Breast epithelium (tissue), 3 donors: ENCODE results near the gene DEXI.

Experiments used
- CTCF ChIP-seq, 3 donors: fragments of 450-650 bp; IDR thresholded peaks; one replicate each; pipeline ENCODE4 v1.5.1; 2016 to 2017; ENCODE audit warnings: antibody characterized with exemption in 3 of 3, mild to moderate bottlenecking in 3 of 3, moderate library complexity in 3 of 3
- POLR2AphosphoS5 ChIP-seq, 3 donors: sonication (generic); formaldehyde crosslinking; IDR thresholded peaks; one replicate each; pipeline ENCODE4 v1.6.1; 2017; ENCODE audit warnings: antibody characterized with exemption in 3 of 3

DNA sequence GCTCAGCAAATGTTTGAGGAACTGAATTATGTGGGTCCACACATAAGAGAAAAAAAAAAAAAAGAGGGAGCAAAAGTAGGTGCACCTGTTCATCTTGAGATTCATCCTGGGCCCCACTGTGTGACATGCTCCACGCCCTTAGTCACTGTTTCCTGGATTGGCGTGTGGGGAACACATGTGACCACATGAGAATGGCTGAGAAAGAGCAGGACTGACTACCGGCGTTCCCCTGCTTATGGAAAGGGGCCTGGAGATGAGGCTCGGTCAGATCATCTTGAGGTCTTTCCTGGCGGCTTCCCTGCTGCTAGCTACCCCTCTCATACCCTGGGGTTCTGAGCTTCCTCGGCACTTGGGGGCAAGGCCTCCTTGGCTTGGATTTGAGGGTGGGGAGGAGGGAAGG lies 3.9 kb downstream of the DEXI start:
- TF ChIP-seq CTCF (IDR thresholded peaks at IDR 0.05) (no peak), POLR2AphosphoS5 (IDR thresholded peaks at IDR 0.05) (no peak)
